Stimulated activated CD4-positive, alpha-beta T cell treated with anti-CD3 and anti-CD28 coated beads, Interleukin-4, amount 100 ng/mL, for 24 hours (primary cell): ENCODE results near the gene PXDC1.
"Not testable (repeated sequence)": the region's sequence is repeated elsewhere in the genome, so short reads cannot be mapped to it uniquely, and the experiment has no call there.

ENCODE experiments used
- DNase-seq: peaks from one replicate; pipeline ENCODE4 v3.0.0-alpha.2; 2020

PXDC1 gene

GRCh38 chr6:3782876-3783832 is 31.6 kb upstream of the PXDC1 start:
- DNase-seq, result no peak

GRCh38 chr6:3781504-3781903 is 30.0 kb upstream of the PXDC1 start:
- DNase-seq, result no peak

- no peak for DNase-seq
These were observed 28.0 kb upstream of the PXDC1 start for GRCh38 chr6:3779574-3779849.

GRCh38 chr6:3778701-3779573 is 27.4 kb upstream of the PXDC1 start:
- DNase-seq, result no peak

GRCh38 chr6:3777730-3778461 is 26.4 kb upstream of the PXDC1 start:
- no peak for DNase-seq

- no peak for DNase-seq
These were observed 25.5 kb upstream of the PXDC1 start for GRCh38 chr6:3776881-3777507.

- no peak for DNase-seq
These were observed 24.3 kb upstream of the PXDC1 start for GRCh38 chr6:3775847-3776246.

- no peak for DNase-seq
These were observed 23.9 kb upstream of the PXDC1 start for GRCh38 chr6:3775386-3775785.

- DNase-seq, result no peak
These were observed 22.3 kb upstream of the PXDC1 start for GRCh38 chr6:3773678-3774298.

- DNase-seq, result not testable (repeated sequence)
These were observed 20.9 kb upstream of the PXDC1 start for GRCh38 chr6:3772127-3772999.

- DNase-seq, result no peak
These were observed 20.0 kb upstream of the PXDC1 start for GRCh38 chr6:3771407-3772011.

GRCh38 chr6:3770023-3770720 is 18.7 kb upstream of the PXDC1 start:
- DNase-seq, result no peak

GRCh38 chr6:3769610-3770009 is 18.1 kb upstream of the PXDC1 start:
- no peak for DNase-seq

GRCh38 chr6:3768502-3768901 is 17.0 kb upstream of the PXDC1 start:
- DNase-seq, result no peak

GRCh38 chr6:3767483-3767882 is 16.0 kb upstream of the PXDC1 start:
- DNase-seq, result not testable (repeated sequence)

- no peak for DNase-seq
These were observed 14.7 kb upstream of the PXDC1 start for GRCh38 chr6:3766214-3766613.

- no peak for DNase-seq
These were observed 13.9 kb upstream of the PXDC1 start for GRCh38 chr6:3765415-3765814.

- DNase-seq, result no peak
These were observed 13.2 kb upstream of the PXDC1 start for GRCh38 chr6:3764516-3765335.

GRCh38 chr6:3762852-3763251 is 11.3 kb upstream of the PXDC1 start:
- DNase-seq, result no peak
